ENCODE results near the gene C2orf76.

DNA sequence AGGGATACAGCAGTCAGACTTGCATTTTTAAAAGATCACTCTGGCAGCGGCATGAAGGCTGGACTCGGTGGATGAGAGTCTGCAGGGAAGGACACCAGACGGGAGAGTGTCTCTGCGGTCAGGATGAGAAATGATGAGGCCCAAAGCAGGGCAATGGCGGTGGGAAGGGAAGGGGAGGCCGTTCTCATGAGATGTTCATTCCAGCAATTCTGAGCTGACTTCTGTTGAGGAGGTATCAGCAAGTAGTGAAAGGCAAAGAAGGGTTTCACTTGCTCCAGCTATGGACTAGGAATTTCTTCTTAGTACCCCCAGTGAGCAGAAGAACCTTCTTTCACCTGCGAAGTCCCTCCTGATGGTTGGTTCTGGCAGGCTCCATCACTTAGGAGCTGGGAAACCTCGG is 80.0 kb downstream of the C2orf76 start:
- no peak for TF ChIP-seq POLR2AphosphoS5 (IDR thresholded peaks at IDR 0.05; ENCODE audit: borderline replicate concordance, low read depth, low read length)
- no peak for TF ChIP-seq EZH2 (IDR thresholded peaks at IDR 0.05)
